Measurements from ENCODE around the gene MAPK11.
"Not testable (repeated sequence)": the region's sequence is repeated elsewhere in the genome, so short reads cannot be mapped to it uniquely, and the experiment has no call there.

DNA sequence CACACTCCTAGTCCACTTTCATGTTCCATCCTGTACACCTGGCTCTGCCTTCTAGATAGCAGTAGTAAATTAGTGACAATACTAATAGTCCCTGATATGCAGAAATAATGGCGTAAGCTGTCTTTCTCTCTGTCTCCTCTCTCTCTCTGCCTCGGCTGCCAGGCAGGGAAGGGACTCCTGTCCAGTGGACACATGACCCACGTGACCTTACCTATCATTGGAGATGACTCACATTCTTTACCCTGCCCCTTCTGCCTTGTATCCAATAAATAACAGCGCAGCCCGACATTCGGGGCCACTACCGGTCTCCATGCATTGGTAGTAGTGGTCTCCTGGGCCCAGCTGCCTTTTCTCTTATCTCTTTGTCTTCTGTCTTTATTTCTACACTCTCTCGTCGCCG is 3.6 kb upstream of the MAPK11 start:
- TF ChIP-seq, protein P1, sequence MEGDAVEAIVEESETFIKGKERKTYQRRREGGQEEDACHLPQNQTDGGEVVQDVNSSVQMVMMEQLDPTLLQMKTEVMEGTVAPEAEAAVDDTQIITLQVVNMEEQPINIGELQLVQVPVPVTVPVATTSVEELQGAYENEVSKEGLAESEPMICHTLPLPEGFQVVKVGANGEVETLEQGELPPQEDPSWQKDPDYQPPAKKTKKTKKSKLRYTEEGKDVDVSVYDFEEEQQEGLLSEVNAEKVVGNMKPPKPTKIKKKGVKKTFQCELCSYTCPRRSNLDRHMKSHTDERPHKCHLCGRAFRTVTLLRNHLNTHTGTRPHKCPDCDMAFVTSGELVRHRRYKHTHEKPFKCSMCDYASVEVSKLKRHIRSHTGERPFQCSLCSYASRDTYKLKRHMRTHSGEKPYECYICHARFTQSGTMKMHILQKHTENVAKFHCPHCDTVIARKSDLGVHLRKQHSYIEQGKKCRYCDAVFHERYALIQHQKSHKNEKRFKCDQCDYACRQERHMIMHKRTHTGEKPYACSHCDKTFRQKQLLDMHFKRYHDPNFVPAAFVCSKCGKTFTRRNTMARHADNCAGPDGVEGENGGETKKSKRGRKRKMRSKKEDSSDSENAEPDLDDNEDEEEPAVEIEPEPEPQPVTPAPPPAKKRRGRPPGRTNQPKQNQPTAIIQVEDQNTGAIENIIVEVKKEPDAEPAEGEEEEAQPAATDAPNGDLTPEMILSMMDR (conservative IDR thresholded peaks at IDR 0.05; ENCODE audit: low read depth, low read length): not testable (repeated sequence)
- not testable (repeated sequence) for TF ChIP-seq EZH2 (IDR thresholded peaks at IDR 0.05; ENCODE audit: low read length, unreplicated experiment)
